Measurements from ENCODE around the gene MUC3A.
"Not testable (repeated sequence)": the region's sequence is repeated elsewhere in the genome, so short reads cannot be mapped to it uniquely, and the experiment has no call there.

Gene MUC3A

GRCh38 chr7:100949227-100949932, at the start of gene MUC3A:
TSS of gene MUC3A (plus strand) at chr7:100949534. CDS start at chr7:100949625, 91 bp downstream.
- DNase-seq: no peak

GRCh38 chr7:100900978-100901377, 48.4 kb upstream of the MUC3A start:
- DNase-seq: no peak

- no peak for DNase-seq
These were observed 47.4 kb upstream of the MUC3A start for GRCh38 chr7:100901921-100902332.

GRCh38 chr7:100902638-100903037, 46.7 kb upstream of the MUC3A start:
- DNase-seq: no peak

GRCh38 chr7:100908512-100908911, 40.8 kb upstream of the MUC3A start:
- no peak for DNase-seq

- DNase-seq: not testable (repeated sequence)
These were observed 38.9 kb upstream of the MUC3A start for GRCh38 chr7:100910443-100910842.

GRCh38 chr7:100911484-100911883, 37.9 kb upstream of the MUC3A start:
- no peak for DNase-seq

- no peak for DNase-seq
These were observed 35.0 kb upstream of the MUC3A start for GRCh38 chr7:100914208-100914878.

GRCh38 chr7:100914879-100915447, 34.4 kb upstream of the MUC3A start:
- no peak for DNase-seq

GRCh38 chr7:100919335-100919734, 30.0 kb upstream of the MUC3A start:
- not testable (repeated sequence) for DNase-seq

GRCh38 chr7:100919779-100920437, 29.4 kb upstream of the MUC3A start:
- DNase-seq: not testable (repeated sequence)

GRCh38 chr7:100921039-100921438, 28.3 kb upstream of the MUC3A start:
- DNase-seq: no peak

- DNase-seq: not testable (repeated sequence)
These were observed 25.7 kb upstream of the MUC3A start for GRCh38 chr7:100923616-100924015.

- no peak for DNase-seq
These were observed 19.5 kb upstream of the MUC3A start for GRCh38 chr7:100929808-100930174.

GRCh38 chr7:100933734-100934133, 15.6 kb upstream of the MUC3A start:
- DNase-seq: no peak

GRCh38 chr7:100935381-100935780, 14.0 kb upstream of the MUC3A start:
- DNase-seq: not testable (repeated sequence)

GRCh38 chr7:100936167-100936566, 13.2 kb upstream of the MUC3A start:
- not testable (repeated sequence) for DNase-seq

GRCh38 chr7:100942045-100942774, 7.1 kb upstream of the MUC3A start:
- DNase-seq: no peak

GRCh38 chr7:100943693-100944092, 5.6 kb upstream of the MUC3A start:
- DNase-seq: no peak

- no peak for DNase-seq
These were observed 5.2 kb upstream of the MUC3A start for GRCh38 chr7:100944138-100944537.

GRCh38 chr7:100946111-100946510, 3.2 kb upstream of the MUC3A start:
- no peak for DNase-seq

- DNase-seq: no peak
These were observed 2.5 kb upstream of the MUC3A start for GRCh38 chr7:100946766-100947365.
